ENCODE measurements around the gene TMEM240.
"Not testable (repeated sequence)": the region's sequence is repeated elsewhere in the genome, so short reads cannot be mapped to it uniquely, and the experiment has no call there.

DNA sequence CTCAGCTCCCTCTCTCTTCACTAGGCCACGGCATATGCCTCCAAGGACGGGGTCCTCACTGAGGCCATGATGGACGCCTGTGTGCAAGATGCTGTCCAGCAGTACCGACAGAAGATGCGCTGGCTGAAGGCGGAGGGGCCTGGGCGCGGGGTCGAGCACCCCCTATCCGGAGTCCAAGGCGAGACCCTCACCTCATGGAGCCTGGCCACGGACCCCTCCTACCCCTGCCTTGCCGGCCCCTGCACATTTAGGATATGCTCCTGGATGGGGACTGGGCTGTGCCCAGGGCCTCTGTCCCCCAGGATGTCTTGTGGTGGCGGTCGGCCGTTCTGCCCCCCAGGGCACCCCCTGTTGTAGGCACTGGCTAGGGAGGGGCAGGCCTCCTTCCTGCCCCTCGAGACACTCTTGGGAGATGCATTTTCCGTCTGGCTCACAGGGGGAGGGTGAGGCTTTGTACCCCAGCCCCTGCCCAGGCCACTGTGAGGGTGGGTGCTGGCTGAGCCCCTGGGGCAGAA, 44.9 kb downstream of the TMEM240 start:
- TF ChIP-seq POLR2AphosphoS5 (IDR thresholded peaks at IDR 0.05; ENCODE audit: borderline replicate concordance, low read depth, low read length); EZH2 (IDR thresholded peaks at IDR 0.05): not testable (repeated sequence)

Data from SK-N-MC (cell line).